ENCODE measurements around the gene NOX4.
"Not testable (repeated sequence)": the region's sequence is repeated elsewhere in the genome, so short reads cannot be mapped to it uniquely, and the experiment has no call there.

NOX4 gene

GRCh38 chr11:89433278-89433677 lies 57.9 kb downstream of the NOX4 start:
- DNase-seq (ENCODE audit: extremely low read depth, low read depth), result no peak
- no peak for TF ChIP-seq CTCF (IDR thresholded peaks at IDR 0.05; ENCODE audit: low read depth, low read length, missing control alignments)
- H3K4me3 ChIP-seq (replicated peaks; ENCODE audit: low read depth, low read length), result no peak overlapping the region

GRCh38 chr11:89432182-89432581 lies 59.0 kb downstream of the NOX4 start:
- not testable (repeated sequence) for DNase-seq (ENCODE audit: extremely low read depth, low read depth); H3K4me3 ChIP-seq (replicated peaks; ENCODE audit: low read depth, low read length)

GRCh38 chr11:89426501-89426900 lies 64.7 kb downstream of the NOX4 start:
- not testable (repeated sequence) for DNase-seq (ENCODE audit: extremely low read depth, low read depth); H3K4me3 ChIP-seq (replicated peaks; ENCODE audit: low read depth, low read length)

- no peak for TF ChIP-seq CTCF (IDR thresholded peaks at IDR 0.05; ENCODE audit: low read depth, low read length, missing control alignments)
- no peak for DNase-seq (ENCODE audit: extremely low read depth, low read depth)
- no peak overlapping the region for H3K4me3 ChIP-seq (replicated peaks; ENCODE audit: low read depth, low read length)
Observed at GRCh38 chr11:89421718-89422117, 69.5 kb downstream of the NOX4 start.

GRCh38 chr11:89420981-89421380 lies 70.2 kb downstream of the NOX4 start:
- H3K4me3 ChIP-seq (replicated peaks; ENCODE audit: low read depth, low read length), result no peak overlapping the region
- DNase-seq (ENCODE audit: extremely low read depth, low read depth), result no peak
- TF ChIP-seq CTCF (IDR thresholded peaks at IDR 0.05; ENCODE audit: low read depth, low read length, missing control alignments), result no peak

GRCh38 chr11:89416961-89417360 lies 74.2 kb downstream of the NOX4 start:
- no peak overlapping the region for H3K4me3 ChIP-seq (replicated peaks; ENCODE audit: low read depth, low read length)
- DNase-seq (ENCODE audit: extremely low read depth, low read depth), result no peak
- TF ChIP-seq CTCF (IDR thresholded peaks at IDR 0.05; ENCODE audit: low read depth, low read length, missing control alignments), result no peak

- not testable (repeated sequence) for H3K4me3 ChIP-seq (replicated peaks; ENCODE audit: low read depth, low read length); DNase-seq (ENCODE audit: extremely low read depth, low read depth)
Observed at GRCh38 chr11:89411112-89411511, 80.1 kb downstream of the NOX4 start.

- DNase-seq (ENCODE audit: extremely low read depth, low read depth); H3K4me3 ChIP-seq (replicated peaks; ENCODE audit: low read depth, low read length): not testable (repeated sequence)
Observed at GRCh38 chr11:89410666-89411065, 80.5 kb downstream of the NOX4 start.

GRCh38 chr11:89408441-89408840 lies 82.7 kb downstream of the NOX4 start:
- DNase-seq (ENCODE audit: extremely low read depth, low read depth); H3K4me3 ChIP-seq (replicated peaks; ENCODE audit: low read depth, low read length): not testable (repeated sequence)

GRCh38 chr11:89405629-89406028 lies 85.5 kb downstream of the NOX4 start:
- no peak overlapping the region for H3K4me3 ChIP-seq (replicated peaks; ENCODE audit: low read depth, low read length)
- peak; percentile 16 for DNase-seq (ENCODE audit: extremely low read depth, low read depth)

GRCh38 chr11:89391654-89392053 lies 99.5 kb downstream of the NOX4 start:
- H3K4me3 ChIP-seq (replicated peaks; ENCODE audit: low read depth, low read length); DNase-seq (ENCODE audit: extremely low read depth, low read depth): not testable (repeated sequence)

More at GRCh38 chr11:89405629-89406028, 85.5 kb downstream of the NOX4 start:
- TF ChIP-seq CTCF (IDR thresholded peaks at IDR 0.05; ENCODE audit: low read depth, low read length, missing control alignments), result peak; percentile 22

GRCh38 chr11:89387501-89387900 lies 103.7 kb downstream of the NOX4 start:
- not testable (repeated sequence) for DNase-seq (ENCODE audit: extremely low read depth, low read depth); H3K4me3 ChIP-seq (replicated peaks; ENCODE audit: low read depth, low read length)

- DNase-seq (ENCODE audit: extremely low read depth, low read depth); H3K4me3 ChIP-seq (replicated peaks; ENCODE audit: low read depth, low read length): not testable (repeated sequence)
Observed at GRCh38 chr11:89382986-89383385, 108.2 kb downstream of the NOX4 start.

All from HFF-Myc (cell line).